Upper lobe of left lung (tissue), 6 donors: Measurements from ENCODE around the gene ARFGEF3. TPM values are rescaled to one million over a fixed set of nuclear protein-coding genes. Genes with fewer than 3 reads are reported as not detected.

Experiments used
- ATAC-seq, 2 donors: fragments of 200-7000 bp; cut with Tn5 transposase; one replicate each; pipeline ENCODE4 v1.9.1; 2022; ENCODE audit warnings: mild to moderate bottlenecking in 2 of 2, moderate library complexity in 2 of 2; ENCODE audit not compliant: low FRiP score in 2 of 2
- DNase-seq, 2 donors: peaks; one replicate each; pipeline ENCODE4 v3.0.0-alpha.2; 2019 to 2020
- H3K27ac ChIP-seq, 4 donors: fragments of 200-600 bp; sonication (generic); one replicate each; pipeline ENCODE4 v1.5.1; 2016 to 2019
- H3K27me3 ChIP-seq, 4 donors: fragments of 200-600 bp; sonication (generic); one replicate each; pipeline ENCODE4 v1.5.1; 2017 to 2019
- H3K36me3 ChIP-seq, 4 donors: fragments of 200-600 bp; sonication (generic); one replicate each; pipeline ENCODE4 v1.5.1; 2016 to 2019
- H3K4me1 ChIP-seq, 4 donors: fragments of 200-600 bp; sonication (generic); one replicate each; pipeline ENCODE4 v1.5.1; 2018 to 2019
- H3K4me3 ChIP-seq, 4 donors: fragments of 200-600 bp; sonication (generic); one replicate each; pipeline ENCODE4 v1.5.1; 2017 to 2019; ENCODE audit warnings: mild to moderate bottlenecking in 2 of 4, moderate library complexity in 1 of 4
- H3K9me3 ChIP-seq, 4 donors: fragments of 200-600 bp; sonication (generic); one replicate each; pipeline ENCODE4 v1.5.1; 2018 to 2019
- EP300 ChIP-seq, 4 donors: sonication (generic); formaldehyde crosslinking; IDR thresholded peaks; one replicate each; pipeline ENCODE4 v1.5.1; 2017; ENCODE audit warnings: antibody characterized with exemption in 4 of 4, control low read depth in 2 of 4
- POLR2A ChIP-seq, 4 donors: fragments of 450-650 bp; IDR thresholded peaks; one replicate each; pipeline ENCODE4 v1.5.1; 2016 to 2017; ENCODE audit warnings: antibody characterized with exemption in 4 of 4, mild to moderate bottlenecking in 2 of 4
- POLR2AphosphoS5 ChIP-seq, 2 donors: sonication (generic); formaldehyde crosslinking; IDR thresholded peaks; one replicate each; pipeline ENCODE4 v1.5.1; 2017; ENCODE audit warnings: antibody characterized with exemption in 2 of 2
- WGBS, 2 donors: methylation state at CpG; one replicate each; pipeline ENCODE4 v1.1.5; 2017 to 2018; 5-methylcytosine and 5-hydroxymethylcytosine counted together
- total RNA-seq, 6 donors: library from RNA; depleted of rRNA in 4 of 6; stranded (reverse); fragments of >200 nt in 4 of 6; gene quantifications; one replicate each; pipeline versions ENCODE4 v1.1.0 to v1.2.1, GENCODE V29; 2016 to 2021
- TF ChIP-seq, protein P1 (sequence below), 6 experiments: fragments of 450-650 bp in 4 of 6; fragments of 200-600 bp in 2 of 6; sonication (generic) in 2 of 6; IDR thresholded peaks; one replicate each; pipeline ENCODE4 v1.5.1; 2016 to 2019; ENCODE audit warnings: antibody characterized with exemption in 6 of 6
- donor health status: DM: no; HTN: no; CAD: no; lungs with moderate emphysema.
- donor health status: DM: no; HTN: yes; CAD: no; lungs with severe emphysema.

The ARFGEF3 gene
- total RNA-seq, 6 donors from 2014 or later: 19.8 to 53.6 (median 30.5) TPM

DNA sequence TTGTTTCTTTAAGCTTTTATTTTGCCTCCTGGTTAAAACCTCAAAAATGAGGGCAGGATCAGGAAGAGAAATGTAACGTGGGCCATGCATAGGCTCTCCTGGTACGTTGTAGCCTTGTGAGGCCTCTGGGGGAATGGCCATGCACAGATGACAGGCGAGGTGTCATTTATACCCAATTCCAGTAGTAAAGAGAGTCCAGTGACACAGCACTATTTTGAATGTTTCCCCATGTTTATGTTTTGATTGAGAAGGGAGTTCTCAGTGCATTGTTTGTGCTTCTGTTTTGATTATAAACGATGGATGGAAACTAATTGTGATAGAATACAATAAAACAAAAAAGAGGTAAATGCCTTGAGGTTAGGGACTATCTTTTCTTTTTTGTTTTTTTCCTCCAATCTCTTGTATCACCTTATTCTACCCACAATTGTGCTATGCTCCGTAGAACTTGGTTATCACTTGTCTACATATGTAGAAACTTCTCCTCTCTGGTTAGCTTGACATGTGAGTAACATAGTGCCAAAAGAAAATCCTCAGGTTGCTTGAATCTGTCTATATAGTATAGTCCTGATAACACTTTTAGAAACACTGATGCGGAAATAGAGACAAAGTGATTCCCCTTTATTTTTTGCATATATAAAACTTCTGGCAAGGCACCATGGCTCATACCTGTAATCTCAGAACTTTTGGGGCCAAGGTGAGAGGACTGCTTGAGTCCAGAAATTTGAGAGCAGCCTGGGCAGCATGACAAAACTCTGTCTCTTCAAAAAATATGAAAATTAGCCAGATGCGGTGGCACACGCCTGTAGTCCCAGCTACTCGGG is 209.1 kb downstream of the ARFGEF3 start:
- no peak for ATAC-seq
- TF ChIP-seq, protein P1, sequence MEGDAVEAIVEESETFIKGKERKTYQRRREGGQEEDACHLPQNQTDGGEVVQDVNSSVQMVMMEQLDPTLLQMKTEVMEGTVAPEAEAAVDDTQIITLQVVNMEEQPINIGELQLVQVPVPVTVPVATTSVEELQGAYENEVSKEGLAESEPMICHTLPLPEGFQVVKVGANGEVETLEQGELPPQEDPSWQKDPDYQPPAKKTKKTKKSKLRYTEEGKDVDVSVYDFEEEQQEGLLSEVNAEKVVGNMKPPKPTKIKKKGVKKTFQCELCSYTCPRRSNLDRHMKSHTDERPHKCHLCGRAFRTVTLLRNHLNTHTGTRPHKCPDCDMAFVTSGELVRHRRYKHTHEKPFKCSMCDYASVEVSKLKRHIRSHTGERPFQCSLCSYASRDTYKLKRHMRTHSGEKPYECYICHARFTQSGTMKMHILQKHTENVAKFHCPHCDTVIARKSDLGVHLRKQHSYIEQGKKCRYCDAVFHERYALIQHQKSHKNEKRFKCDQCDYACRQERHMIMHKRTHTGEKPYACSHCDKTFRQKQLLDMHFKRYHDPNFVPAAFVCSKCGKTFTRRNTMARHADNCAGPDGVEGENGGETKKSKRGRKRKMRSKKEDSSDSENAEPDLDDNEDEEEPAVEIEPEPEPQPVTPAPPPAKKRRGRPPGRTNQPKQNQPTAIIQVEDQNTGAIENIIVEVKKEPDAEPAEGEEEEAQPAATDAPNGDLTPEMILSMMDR (IDR thresholded peaks at IDR 0.05): no peak
- TF ChIP-seq POLR2A (IDR thresholded peaks at IDR 0.05) (no peak), EP300 (IDR thresholded peaks at IDR 0.05) (no peak), POLR2AphosphoS5 (IDR thresholded peaks at IDR 0.05) (no peak)
- WGBS, 2 donors: 70 to 74% methylated on average over 9 of the region's 9 CpGs
- no peak overlapping the region for H3K4me3 ChIP-seq
- no peaks in the 10 kb centered on the region for H3K9me3 ChIP-seq
- H3K27me3 ChIP-seq: no peaks in the 10 kb centered on the region
- no peak overlapping the region for H3K27ac ChIP-seq
- H3K4me1 ChIP-seq: no peaks in the 10 kb centered on the region
- no peaks in the 10 kb centered on the region for H3K36me3 ChIP-seq
- DNase-seq: no peak

DNA sequence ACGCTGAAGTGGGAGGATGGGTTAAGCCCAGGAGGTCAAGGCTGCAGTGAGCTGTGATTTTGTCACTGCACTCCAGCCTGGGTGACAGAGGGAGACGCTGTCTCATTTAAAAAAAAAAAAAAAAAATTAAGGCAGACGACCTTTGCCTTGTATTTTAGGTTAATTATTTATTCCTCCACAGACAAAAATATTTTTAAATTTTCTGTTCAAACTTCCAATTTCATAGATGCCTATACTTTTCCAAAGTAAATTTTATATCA is 209.6 kb downstream of the ARFGEF3 start:
- DNase-seq (no peak), ATAC-seq (no peak)
- H3K36me3 ChIP-seq: no peaks in the 10 kb centered on the region
- H3K4me1 ChIP-seq: no peaks in the 10 kb centered on the region
- H3K9me3 ChIP-seq: no peaks in the 10 kb centered on the region
- 65 to 69% methylated on average over 3 of the region's 3 CpGs for WGBS, 2 donors
- H3K4me3 ChIP-seq: no peak overlapping the region
- H3K27ac ChIP-seq: no peak overlapping the region
- TF ChIP-seq, protein P1 (IDR thresholded peaks at IDR 0.05): no peak
- TF ChIP-seq EP300 (IDR thresholded peaks at IDR 0.05): no peak
- no peak for TF ChIP-seq POLR2AphosphoS5 (IDR thresholded peaks at IDR 0.05)
- no peak for TF ChIP-seq POLR2A (IDR thresholded peaks at IDR 0.05)
- H3K27me3 ChIP-seq: no peaks in the 10 kb centered on the region

DNA sequence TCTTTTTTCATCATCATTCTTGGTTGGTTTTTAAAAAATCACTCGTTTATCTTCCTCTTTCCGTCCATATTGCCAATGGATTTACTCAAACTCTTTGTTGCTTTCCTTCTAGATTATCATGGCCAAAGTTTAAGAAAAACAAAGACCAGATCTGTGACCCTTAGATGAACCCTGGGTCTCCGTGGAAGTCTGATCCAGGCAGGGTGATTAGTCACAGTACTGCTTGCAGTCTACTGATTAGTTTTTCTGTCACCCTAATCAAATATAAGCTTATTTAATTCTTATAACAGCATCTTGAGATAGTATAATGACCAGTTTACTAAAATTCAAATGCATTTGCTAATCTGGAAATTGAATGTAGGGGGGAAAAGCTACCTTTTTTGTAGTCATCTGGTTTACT is 210.0 kb downstream of the ARFGEF3 start:
- Histone ChIP-seq H3K27ac (no peak overlapping the region), H3K9me3 (no peaks in the 10 kb centered on the region), H3K4me1 (no peaks in the 10 kb centered on the region), H3K4me3 (no peak overlapping the region), H3K36me3 (no peaks in the 10 kb centered on the region), H3K27me3 (no peaks in the 10 kb centered on the region)
- no peak for ATAC-seq
- WGBS, 2 donors: 42 to 55% methylated on average over 3 of the region's 3 CpGs
- no peak for DNase-seq
- TF ChIP-seq POLR2A (IDR thresholded peaks at IDR 0.05): no peak
- TF ChIP-seq, protein P1 (IDR thresholded peaks at IDR 0.05): no peak
- TF ChIP-seq POLR2AphosphoS5 (IDR thresholded peaks at IDR 0.05): no peak
- TF ChIP-seq EP300 (IDR thresholded peaks at IDR 0.05): no peak

DNA sequence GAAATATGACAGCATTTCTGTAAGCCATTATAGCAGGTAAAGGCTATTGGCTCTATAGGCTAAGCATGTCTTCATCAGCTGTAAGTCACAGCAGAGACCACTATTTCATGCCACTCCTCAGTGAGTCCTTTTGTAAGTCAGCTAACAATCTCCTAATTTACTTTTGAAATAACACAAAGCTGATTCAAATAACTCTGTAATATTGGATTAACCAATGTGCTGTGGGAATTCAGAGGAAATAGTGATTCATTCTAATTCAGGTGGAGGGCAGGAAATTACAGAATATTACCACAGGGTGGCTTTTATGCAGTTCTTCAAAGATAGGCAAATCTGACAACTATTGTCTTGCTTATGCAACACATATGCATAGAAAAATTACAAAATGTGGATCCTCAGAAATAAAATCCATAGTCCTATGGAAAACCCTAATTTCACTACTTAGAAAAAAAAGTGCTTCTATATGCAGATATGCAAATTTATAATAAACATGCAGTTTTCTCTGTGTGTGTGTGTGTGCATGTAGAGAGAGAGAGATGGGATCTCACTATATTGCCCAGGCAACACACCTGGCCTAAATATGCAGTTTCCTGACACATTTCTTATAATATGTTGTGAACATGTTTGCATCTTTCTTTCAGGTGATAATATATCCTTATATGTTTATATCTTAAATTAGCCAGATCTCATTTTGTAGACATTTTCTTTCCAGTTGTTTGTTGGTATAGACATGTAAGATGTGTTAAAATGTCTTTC is 211.1 kb downstream of the ARFGEF3 start:
- no peaks in the 10 kb centered on the region for H3K36me3 ChIP-seq
- DNase-seq (no peak), ATAC-seq (no peak)
- H3K4me3 ChIP-seq: no peak overlapping the region
- H3K27ac ChIP-seq: no peak overlapping the region
- no peak for TF ChIP-seq POLR2A (IDR thresholded peaks at IDR 0.05)
- TF ChIP-seq EP300 (IDR thresholded peaks at IDR 0.05): no peak
- TF ChIP-seq, protein P1 (IDR thresholded peaks at IDR 0.05): no peak
- no peak for TF ChIP-seq POLR2AphosphoS5 (IDR thresholded peaks at IDR 0.05)
- H3K4me1 ChIP-seq: no peaks in the 10 kb centered on the region
- no peaks in the 10 kb centered on the region for H3K9me3 ChIP-seq
- H3K27me3 ChIP-seq: no peaks in the 10 kb centered on the region
